Measurements from ENCODE around the gene MINDY1.

GRCh38 chr1:150979092-150980056 is 27.3 kb downstream of the MINDY1 start:
- TF ChIP-seq, protein P1, sequence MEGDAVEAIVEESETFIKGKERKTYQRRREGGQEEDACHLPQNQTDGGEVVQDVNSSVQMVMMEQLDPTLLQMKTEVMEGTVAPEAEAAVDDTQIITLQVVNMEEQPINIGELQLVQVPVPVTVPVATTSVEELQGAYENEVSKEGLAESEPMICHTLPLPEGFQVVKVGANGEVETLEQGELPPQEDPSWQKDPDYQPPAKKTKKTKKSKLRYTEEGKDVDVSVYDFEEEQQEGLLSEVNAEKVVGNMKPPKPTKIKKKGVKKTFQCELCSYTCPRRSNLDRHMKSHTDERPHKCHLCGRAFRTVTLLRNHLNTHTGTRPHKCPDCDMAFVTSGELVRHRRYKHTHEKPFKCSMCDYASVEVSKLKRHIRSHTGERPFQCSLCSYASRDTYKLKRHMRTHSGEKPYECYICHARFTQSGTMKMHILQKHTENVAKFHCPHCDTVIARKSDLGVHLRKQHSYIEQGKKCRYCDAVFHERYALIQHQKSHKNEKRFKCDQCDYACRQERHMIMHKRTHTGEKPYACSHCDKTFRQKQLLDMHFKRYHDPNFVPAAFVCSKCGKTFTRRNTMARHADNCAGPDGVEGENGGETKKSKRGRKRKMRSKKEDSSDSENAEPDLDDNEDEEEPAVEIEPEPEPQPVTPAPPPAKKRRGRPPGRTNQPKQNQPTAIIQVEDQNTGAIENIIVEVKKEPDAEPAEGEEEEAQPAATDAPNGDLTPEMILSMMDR (IDR thresholded peaks at IDR 0.05; ENCODE audit: low read depth, low read length, poor library complexity, severe bottlenecking) = peak; percentile 100
- TF ChIP-seq EZH2phosphoT487 (IDR thresholded peaks at IDR 0.05; ENCODE audit: borderline replicate concordance, low read length) = no peak

Data from DOHH2 (cell line).